B cell (primary cell): ENCODE results near the gene ERC2.

ENCODE experiments used
- EZH2 ChIP-seq: IDR thresholded peaks from 2 replicates; pipeline ENCODE4 v1.6.1; 2012; ENCODE audit warnings: borderline replicate concordance, low read depth, mild to moderate bottlenecking, moderate library complexity, low read length; ENCODE audit not compliant: insufficient read depth, poor library complexity, severe bottlenecking
- TF ChIP-seq, protein P1 (sequence below): fragments of 200-600 bp; IDR thresholded peaks from one replicate; pipeline ENCODE4 v1.8.0; 2022; ENCODE audit warnings: antibody characterized with exemption, mild to moderate bottlenecking

DNA sequence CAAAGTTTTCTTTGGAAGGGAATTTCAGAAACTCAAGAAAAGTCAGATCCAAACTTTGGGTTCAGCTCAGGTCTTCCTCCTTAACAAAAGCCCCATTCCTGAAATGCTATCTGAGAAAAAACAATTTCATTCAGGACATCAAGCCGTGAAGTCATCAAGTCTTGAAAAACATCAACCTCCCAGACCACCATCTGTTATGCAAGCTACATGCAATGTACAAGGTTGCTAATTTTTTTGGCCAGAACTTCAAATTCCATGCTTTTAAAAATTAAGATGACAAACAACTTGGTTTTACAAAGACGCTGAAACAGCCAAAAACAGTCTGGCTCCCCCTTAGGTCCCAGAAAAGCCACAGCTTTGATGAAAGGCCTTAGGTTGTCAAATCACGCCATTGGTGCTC, 927.3 kb downstream of the ERC2 start:
- TF ChIP-seq, protein P1, sequence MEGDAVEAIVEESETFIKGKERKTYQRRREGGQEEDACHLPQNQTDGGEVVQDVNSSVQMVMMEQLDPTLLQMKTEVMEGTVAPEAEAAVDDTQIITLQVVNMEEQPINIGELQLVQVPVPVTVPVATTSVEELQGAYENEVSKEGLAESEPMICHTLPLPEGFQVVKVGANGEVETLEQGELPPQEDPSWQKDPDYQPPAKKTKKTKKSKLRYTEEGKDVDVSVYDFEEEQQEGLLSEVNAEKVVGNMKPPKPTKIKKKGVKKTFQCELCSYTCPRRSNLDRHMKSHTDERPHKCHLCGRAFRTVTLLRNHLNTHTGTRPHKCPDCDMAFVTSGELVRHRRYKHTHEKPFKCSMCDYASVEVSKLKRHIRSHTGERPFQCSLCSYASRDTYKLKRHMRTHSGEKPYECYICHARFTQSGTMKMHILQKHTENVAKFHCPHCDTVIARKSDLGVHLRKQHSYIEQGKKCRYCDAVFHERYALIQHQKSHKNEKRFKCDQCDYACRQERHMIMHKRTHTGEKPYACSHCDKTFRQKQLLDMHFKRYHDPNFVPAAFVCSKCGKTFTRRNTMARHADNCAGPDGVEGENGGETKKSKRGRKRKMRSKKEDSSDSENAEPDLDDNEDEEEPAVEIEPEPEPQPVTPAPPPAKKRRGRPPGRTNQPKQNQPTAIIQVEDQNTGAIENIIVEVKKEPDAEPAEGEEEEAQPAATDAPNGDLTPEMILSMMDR, result no peak
- no peak for TF ChIP-seq EZH2
